Mononuclear cell (primary cell): Measurements from ENCODE around the gene HADHB. TPM values are rescaled to one million over a fixed set of nuclear protein-coding genes. Genes with fewer than 3 reads are reported as not detected.
"Not testable (repeated sequence)": the region's sequence is repeated elsewhere in the genome, so short reads cannot be mapped to it uniquely, and the experiment has no call there.

Experiments
- H3K27me3 ChIP-seq: 2 replicates; pipeline ENCODE4 v1.6.0; 2011; ENCODE audit warnings: low read length, control low read depth; ENCODE audit not compliant: insufficient read depth
- H3K4me1 ChIP-seq: 2 replicates; pipeline ENCODE4 v1.5.1; 2011; ENCODE audit warnings: mild to moderate bottlenecking, low read length, control low read depth; ENCODE audit not compliant: insufficient read depth
- H3K4me3 ChIP-seq: 2 replicates; pipeline ENCODE4 v1.5.1; 2011; ENCODE audit warnings: mild to moderate bottlenecking, low read length, moderate library complexity
- H3K9me3 ChIP-seq: 2 replicates; pipeline ENCODE4 v1.5.1; 2011; ENCODE audit warnings: low read depth, mild to moderate bottlenecking, control low read depth, low read length
- total RNA-seq: library from RNA; depleted of rRNA; stranded (reverse); fragments of >200 nt; gene quantifications from one replicate; pipeline ENCODE4 v1.2.3, GENCODE V29; 2012

The HADHB gene
- total RNA-seq, 1 donor: 60.0 TPM

DNA sequence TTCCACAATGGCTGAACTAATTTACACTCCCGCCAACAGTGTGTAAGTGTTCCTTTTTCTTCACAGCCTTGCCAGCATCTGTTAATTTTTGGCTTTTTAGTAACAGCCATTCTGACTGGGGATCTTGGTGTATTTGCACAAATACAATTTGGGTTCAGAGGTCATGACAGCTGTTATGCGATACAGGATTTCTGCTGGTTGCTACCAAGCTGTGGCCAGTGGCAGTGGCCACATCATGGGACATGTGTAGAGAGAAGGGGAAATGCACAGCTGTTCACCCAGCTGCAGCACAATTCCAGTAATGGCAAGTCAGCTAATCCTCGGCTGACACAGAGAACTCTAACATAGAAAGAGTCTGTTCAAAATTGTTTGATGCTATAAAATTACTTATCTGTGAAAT, 80.2 kb downstream of the HADHB start:
- Histone ChIP-seq H3K27me3 (no peaks in the 10 kb centered on the region), H3K4me1 (peaks cover 21% of the 10 kb centered on the region), H3K4me3 (no peak overlapping the region), H3K9me3 (no peaks in the 10 kb centered on the region)

GRCh38 chr2:26325851-26326250, 81.1 kb downstream of the HADHB start:
- Histone ChIP-seq H3K27me3 (no peaks in the 10 kb centered on the region), H3K4me1 (peaks cover 29% of the 10 kb centered on the region), H3K4me3 (no peak overlapping the region), H3K9me3 (no peaks in the 10 kb centered on the region)

- Histone ChIP-seq H3K27me3 (no peaks in the 10 kb centered on the region), H3K4me3 (no peak overlapping the region), H3K9me3 (no peaks in the 10 kb centered on the region), H3K4me1 (peaks cover 29% of the 10 kb centered on the region)
These were observed 81.8 kb downstream of the HADHB start for GRCh38 chr2:26326514-26326913.

GRCh38 chr2:26327291-26328272, 82.8 kb downstream of the HADHB start:
- Histone ChIP-seq H3K9me3 (no peaks in the 10 kb centered on the region), H3K4me3 (no peak overlapping the region), H3K4me1 (peaks cover 29% of the 10 kb centered on the region), H3K27me3 (no peaks in the 10 kb centered on the region)

DNA sequence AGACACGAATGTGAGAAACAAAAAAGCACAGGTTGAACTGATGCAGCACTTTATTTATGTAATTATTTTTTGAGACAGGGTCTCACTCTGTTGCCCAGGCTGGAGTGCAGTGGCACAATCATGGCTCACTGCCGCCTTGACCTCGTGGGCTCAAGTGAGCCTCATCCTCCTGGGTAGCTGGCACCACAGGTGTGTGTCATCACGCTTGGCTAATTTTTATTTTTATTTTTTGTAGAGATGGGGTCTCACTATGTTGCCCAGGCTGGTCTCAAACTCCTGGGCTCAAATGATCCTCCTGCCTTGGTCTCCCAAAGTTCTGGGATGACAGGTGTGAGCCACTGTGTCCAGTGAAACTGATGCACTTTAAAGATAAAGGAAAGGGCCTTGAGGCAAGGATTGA, 84.3 kb downstream of the HADHB start:
- H3K4me1 ChIP-seq: peaks cover 29% of the 10 kb centered on the region
- H3K9me3 ChIP-seq, H3K4me3 ChIP-seq, H3K27me3 ChIP-seq: not testable (repeated sequence)

GRCh38 chr2:26330114-26330549, 85.4 kb downstream of the HADHB start:
- Histone ChIP-seq H3K4me3 (no peak overlapping the region), H3K9me3 (no peaks in the 10 kb centered on the region), H3K4me1 (peaks cover 29% of the 10 kb centered on the region), H3K27me3 (no peaks in the 10 kb centered on the region)

GRCh38 chr2:26330604-26331003, 85.9 kb downstream of the HADHB start:
- Histone ChIP-seq H3K4me1 (peaks cover 29% of the 10 kb centered on the region), H3K27me3 (no peaks in the 10 kb centered on the region), H3K9me3 (no peaks in the 10 kb centered on the region), H3K4me3 (no peak overlapping the region)

GRCh38 chr2:26331321-26331720, 86.6 kb downstream of the HADHB start:
- H3K4me3 ChIP-seq: not testable (repeated sequence)
- H3K4me1 ChIP-seq: peaks cover 29% of the 10 kb centered on the region

GRCh38 chr2:26333293-26333692, 88.6 kb downstream of the HADHB start:
- Histone ChIP-seq H3K4me3 (no peak overlapping the region), H3K27me3 (no peaks in the 10 kb centered on the region), H3K4me1 (peaks cover 11% of the 10 kb centered on the region), H3K9me3 (no peaks in the 10 kb centered on the region)

More at GRCh38 chr2:26331321-26331720, 86.6 kb downstream of the HADHB start:
- not testable (repeated sequence) for H3K9me3 ChIP-seq, H3K27me3 ChIP-seq

GRCh38 chr2:26335231-26335630, 90.5 kb downstream of the HADHB start:
- Histone ChIP-seq H3K27me3 (no peaks in the 10 kb centered on the region), H3K9me3 (no peaks in the 10 kb centered on the region), H3K4me3 (no peak overlapping the region), H3K4me1 (peaks cover 4% of the 10 kb centered on the region)

DNA sequence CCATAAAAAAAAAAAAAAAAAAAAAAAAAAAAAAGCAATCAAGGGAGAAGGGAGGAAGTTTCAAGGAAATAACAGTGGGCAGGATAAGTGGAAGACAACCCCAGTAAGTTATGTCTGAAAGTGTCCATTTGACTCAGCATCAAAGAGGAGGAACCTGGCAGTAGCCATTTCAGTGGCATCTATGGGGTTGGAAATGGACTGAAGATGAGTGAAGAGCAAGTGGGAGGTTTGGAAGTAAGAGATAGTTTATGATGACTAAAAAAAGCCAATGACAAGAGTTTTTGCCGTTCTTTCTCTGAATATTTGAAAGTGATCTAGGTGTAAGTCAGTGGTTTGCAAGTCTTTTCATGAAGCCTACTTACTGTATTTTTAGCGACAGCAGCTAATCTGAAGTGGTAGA, 92.0 kb downstream of the HADHB start:
- H3K4me1 ChIP-seq: no peaks in the 10 kb centered on the region
- H3K4me3 ChIP-seq: no peak overlapping the region
- H3K9me3 ChIP-seq: no peaks in the 10 kb centered on the region
- H3K27me3 ChIP-seq: no peaks in the 10 kb centered on the region

- H3K9me3 ChIP-seq: no peaks in the 10 kb centered on the region
- H3K27me3 ChIP-seq: no peaks in the 10 kb centered on the region
- no peaks in the 10 kb centered on the region for H3K4me1 ChIP-seq
- H3K4me3 ChIP-seq: no peak overlapping the region
These were observed 92.6 kb downstream of the HADHB start for GRCh38 chr2:26337298-26337697.

Other genes starting within 250 kb of the HADHB start
- gene RAB10, start 210.9 kb upstream of the HADHB start, total RNA-seq: 24.5 TPM
- 1.0 TPM for gene GAREM2, start 71.9 kb upstream of the HADHB start, total RNA-seq
- gene HADHA, start 307 bp upstream of the HADHB start, total RNA-seq: 116 TPM
- 27.3 TPM for gene SELENOI, start 101.2 kb downstream of the HADHB start, total RNA-seq
- 0.31 TPM for gene ADGRF3, start 101.8 kb downstream of the HADHB start, total RNA-seq
- gene DRC1, start 157.0 kb downstream of the HADHB start, total RNA-seq: not detected
- 0.10 TPM for gene OTOF, start 233.2 kb downstream of the HADHB start, total RNA-seq